CD4-positive, alpha-beta T cell treated with Interleukin-15 for 1 hour (primary cell): Measurements from ENCODE around the gene C16orf82.
"Not testable (repeated sequence)": the region's sequence is repeated elsewhere in the genome, so short reads cannot be mapped to it uniquely, and the experiment has no call there.

Experiments used
- DNase-seq: peaks from one replicate; pipeline ENCODE4 v3.0.0-alpha.2; 2020

C16orf82 gene

DNA sequence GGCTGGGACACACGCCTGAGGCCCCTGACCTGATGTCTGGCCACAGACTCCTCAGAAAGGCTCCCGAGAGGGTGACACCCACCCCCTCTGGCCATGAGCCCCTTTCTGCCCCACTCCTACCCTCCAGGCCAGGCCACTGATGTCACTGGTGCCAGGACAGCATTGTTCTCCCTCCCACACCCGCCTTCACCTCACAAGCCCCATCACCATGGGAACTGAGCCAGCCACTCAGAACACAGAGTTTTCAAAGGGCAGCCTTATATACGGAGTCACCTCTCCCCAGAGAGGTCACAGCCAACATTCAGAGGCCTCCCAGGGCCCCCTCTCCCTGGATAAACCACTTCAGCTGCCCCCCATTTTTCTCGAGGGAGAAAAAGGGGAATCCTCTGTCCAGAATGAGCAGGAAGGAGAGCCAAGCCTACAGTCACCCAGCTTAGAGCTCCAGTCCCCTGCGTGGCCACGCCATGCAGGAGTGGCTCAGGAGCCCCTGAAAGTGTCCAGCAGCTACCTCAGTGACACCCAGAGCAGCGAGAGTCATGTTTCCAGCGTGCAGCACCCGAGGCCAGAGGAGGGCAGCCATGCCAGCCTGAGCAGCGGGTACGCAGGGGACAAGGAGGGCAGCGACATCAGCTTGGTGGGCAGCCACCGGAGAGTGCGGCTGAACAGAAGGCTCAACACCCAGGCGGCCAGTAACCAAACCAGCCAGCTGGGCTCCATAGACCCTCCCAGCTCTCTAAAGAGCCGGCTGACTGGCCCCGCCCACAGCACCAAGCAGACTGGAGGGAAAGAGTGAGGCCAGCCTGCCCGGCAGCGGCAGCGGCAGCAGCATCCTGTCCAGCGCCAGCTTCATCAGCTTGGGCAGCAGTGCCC lies at the start of gene C16orf82:
Gene C16orf82 (plus strand): TSS at position 260 of the 870 bp plus-strand sequence.
- DNase-seq: no peak

DNA sequence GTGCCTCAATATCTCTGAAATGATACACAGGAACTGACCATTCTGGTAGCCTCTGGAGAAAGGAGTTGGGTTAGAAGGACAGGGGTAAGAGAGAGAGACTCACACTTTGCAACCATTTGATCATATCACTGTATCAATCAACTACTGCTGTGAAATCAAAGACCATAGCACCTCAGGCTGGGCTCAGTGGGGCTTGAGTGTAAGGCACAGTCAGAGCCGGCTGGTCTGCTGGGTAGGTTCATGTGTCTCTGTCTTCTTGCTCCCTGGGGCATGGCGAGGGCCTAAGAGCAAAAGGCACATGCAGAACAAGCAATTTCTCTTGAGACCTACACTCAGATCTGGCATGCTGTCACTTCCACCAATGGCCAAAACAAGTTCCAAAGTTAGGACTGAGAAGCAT lies 46.7 kb upstream of the C16orf82 start:
- DNase-seq: no peak

GRCh38 chr16:27024010-27024409 lies 42.7 kb upstream of the C16orf82 start:
- DNase-seq: no peak

DNA sequence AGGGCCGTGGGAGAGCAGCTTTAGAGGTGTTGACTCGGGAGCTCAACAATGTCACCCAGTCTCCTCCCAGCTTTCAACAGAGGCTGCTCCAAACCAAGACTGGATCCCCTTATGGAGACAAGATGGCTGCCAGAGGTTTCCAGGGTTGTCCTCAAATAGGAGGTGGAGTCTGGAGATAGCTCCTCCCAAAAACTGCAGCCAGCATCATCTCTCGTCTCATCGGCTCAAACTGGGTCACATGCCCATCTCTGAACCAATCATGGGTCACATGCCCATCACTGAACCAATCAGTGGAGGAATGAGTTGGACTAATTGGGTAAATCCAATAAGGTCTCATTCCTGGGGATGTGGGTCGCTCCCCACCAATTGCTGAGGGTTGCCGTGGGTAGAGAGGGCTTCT lies 41.1 kb upstream of the C16orf82 start:
- no peak for DNase-seq

GRCh38 chr16:27027971-27028370 lies 38.8 kb upstream of the C16orf82 start:
- no peak for DNase-seq

DNA sequence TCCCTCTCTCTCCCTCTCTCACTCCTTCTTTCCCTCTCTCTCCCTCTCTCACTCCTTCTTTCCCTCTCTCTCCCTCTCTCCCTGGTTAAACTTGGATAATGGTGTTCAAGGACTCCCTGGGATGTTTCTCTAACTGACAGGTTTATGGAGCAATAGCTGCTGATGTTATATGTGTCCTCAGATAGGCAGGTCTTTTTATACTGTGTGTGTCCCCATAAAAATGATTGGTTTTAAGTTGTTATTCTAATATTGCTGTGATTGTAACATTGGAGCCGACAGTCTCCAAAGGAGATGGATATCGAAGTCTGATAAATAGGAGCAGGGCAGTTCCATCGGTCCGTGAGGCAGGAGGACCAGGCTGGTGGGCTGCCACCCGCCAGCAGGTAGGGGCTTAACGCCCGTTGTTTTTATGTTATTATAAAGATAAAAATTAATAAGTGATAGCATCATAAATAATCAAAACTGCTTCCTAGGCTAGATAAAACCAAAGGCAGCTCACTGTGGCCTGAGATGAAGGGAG lies 38.1 kb upstream of the C16orf82 start:
- DNase-seq: no peak

- no peak for DNase-seq
These were observed 37.2 kb upstream of the C16orf82 start for GRCh38 chr16:27029525-27029924.

- no peak for DNase-seq
These were observed 33.3 kb upstream of the C16orf82 start for GRCh38 chr16:27033281-27033979.

GRCh38 chr16:27040732-27041131 lies 26.0 kb upstream of the C16orf82 start:
- DNase-seq: no peak

- no peak for DNase-seq
These were observed 19.7 kb upstream of the C16orf82 start for GRCh38 chr16:27046958-27047518.

DNA sequence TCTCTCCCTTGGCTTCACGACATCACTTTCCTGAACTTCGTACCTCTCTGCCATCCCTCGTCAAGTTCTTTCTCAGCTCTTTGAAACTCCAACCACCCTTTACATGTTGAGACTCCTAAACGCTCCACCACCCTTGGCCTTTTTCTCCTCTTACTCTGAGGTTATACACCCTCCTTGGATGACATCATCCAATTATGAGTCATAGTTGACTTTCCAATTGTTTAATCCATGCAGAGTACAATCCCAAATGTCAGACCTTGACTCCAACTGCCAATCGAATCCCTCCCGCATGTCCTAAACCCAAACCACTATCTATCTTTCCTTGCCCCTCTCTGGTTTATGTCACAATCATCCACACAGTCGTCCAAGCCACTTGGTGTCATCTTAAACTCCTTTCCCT lies 18.4 kb upstream of the C16orf82 start:
- DNase-seq: no peak

GRCh38 chr16:27049117-27049516 lies 17.6 kb upstream of the C16orf82 start:
- DNase-seq: no peak

- DNase-seq: no peak
These were observed 14.7 kb upstream of the C16orf82 start for GRCh38 chr16:27052007-27052406.

DNA sequence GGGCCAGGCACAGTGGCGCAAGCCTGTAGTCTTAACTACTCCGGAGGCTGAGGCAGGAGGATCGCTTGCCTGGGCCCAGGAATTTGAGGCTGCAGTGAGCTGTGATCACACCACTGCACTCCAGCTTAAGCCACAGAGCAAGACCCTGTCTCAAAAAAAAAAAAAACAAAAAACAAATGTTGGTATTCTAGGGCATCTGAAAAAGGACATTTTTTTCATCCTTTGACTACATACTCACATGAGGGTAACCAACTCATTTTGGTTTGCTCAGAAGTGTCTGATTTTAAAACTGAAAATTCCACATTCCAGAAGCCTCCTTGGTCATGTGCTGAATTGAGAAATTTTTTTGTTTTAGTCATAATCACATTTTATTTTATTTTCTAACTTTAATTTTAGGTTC lies 12.7 kb upstream of the C16orf82 start:
- DNase-seq: no peak

DNA sequence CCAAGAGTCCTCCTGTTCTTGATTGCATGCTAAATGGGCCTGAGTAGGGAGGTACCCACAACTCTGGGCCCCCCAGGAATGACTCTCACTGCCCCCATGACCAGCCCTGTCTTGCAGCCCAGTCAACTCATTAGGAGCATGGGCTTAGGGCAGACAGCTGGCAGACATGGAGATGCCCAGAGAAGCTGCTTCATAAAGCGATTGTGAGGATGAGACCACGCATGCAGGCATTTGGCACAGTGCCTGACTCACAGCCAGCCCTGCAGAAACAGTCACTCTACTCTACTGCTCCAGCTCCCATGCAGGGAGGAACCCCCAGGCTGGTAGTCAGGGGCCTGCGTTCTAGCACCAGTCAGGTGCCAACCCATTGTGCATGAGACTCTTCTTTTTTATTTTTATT lies 8.4 kb upstream of the C16orf82 start:
- no peak for DNase-seq

GRCh38 chr16:27070776-27071175 lies 4.0 kb downstream of the C16orf82 start:
- no peak for DNase-seq

DNA sequence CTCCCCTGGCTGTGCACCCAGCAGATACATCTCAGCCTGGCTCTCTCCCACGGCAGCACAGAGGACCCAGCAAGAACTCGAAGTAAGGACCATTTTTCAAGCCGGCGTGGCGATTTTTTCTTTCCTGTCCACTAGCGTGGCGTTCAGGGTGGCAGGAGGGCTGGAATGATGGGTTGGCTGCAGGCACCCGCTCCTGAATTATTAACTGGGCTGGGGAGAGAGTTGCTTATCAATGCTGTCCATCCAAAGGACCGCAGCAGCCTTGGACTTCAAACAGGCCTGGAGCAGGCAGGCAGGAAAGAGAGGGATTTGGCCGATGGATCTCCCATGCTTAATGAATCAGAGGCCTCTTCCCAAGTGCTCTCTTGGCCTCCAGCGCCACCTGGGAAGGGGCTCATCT lies 7.0 kb downstream of the C16orf82 start:
- DNase-seq: no peak

- no peak for DNase-seq
These were observed 14.2 kb downstream of the C16orf82 start for GRCh38 chr16:27080895-27081294.

DNA sequence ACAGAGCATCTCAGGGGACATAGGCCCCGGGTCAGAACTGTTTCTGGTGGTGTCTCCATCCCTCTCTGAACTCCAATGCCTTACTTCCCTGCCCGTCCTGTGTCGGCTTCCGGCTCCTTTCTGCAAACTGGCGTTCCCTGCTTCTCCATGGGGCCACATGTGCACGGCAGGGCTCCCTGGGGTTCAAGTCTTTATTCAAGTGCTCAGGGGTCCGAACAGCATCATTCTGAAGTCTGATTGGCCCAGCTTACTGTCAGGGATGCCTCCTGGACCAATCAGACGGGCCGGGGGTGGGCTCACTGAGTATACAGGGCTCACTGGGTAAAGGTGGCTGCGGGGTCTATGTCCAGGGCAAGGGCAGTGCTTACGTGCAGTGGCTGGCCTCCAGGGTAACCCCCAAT lies 17.1 kb downstream of the C16orf82 start:
- DNase-seq: no peak

GRCh38 chr16:27084307-27085028 lies 17.7 kb downstream of the C16orf82 start:
- no peak for DNase-seq

GRCh38 chr16:27085182-27085581 lies 18.5 kb downstream of the C16orf82 start:
- no peak for DNase-seq

DNA sequence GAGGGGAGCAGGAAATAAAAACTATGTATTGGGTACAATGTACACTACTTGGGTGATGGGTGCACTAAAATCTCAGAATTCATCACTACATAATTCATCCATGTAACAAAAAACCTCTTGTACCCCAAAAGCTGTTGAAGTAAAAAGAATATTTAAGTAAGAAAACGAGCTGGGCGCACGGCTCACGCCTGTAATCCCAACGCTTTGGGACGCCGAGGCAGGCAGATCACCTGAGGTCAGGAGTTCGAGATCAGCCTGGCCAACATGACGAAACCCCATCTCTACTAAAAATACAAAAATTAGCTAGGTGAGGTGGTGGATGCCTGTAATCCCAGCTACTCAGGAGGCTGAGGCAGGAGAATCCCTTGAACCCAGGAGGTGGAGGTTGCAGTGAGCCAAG lies 19.3 kb downstream of the C16orf82 start:
- DNase-seq: not testable (repeated sequence)

DNA sequence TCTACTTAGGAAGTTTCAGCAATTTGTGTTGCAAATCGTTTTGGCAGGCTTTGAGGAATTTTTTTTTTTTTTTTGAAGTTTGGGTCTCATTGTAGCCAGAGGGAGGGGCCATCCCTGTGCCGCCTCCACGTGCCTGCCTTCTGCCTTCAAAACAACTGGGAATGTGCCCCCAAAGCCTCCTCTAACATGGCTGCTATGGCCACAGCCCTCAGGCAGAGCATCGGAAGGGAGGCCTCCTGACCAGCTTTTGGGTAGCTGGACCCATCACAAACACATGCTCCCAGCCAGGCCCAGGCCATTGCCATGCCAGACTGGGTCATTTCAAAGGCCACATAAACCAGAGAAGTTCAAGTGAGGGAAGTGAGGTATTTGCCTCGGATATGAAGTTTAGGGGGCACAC lies 21.5 kb downstream of the C16orf82 start:
- no peak for DNase-seq
